ENCODE measurements around the gene UBE2M.
"Not testable (repeated sequence)": the region's sequence is repeated elsewhere in the genome, so short reads cannot be mapped to it uniquely, and the experiment has no call there.

The UBE2M gene

DNA sequence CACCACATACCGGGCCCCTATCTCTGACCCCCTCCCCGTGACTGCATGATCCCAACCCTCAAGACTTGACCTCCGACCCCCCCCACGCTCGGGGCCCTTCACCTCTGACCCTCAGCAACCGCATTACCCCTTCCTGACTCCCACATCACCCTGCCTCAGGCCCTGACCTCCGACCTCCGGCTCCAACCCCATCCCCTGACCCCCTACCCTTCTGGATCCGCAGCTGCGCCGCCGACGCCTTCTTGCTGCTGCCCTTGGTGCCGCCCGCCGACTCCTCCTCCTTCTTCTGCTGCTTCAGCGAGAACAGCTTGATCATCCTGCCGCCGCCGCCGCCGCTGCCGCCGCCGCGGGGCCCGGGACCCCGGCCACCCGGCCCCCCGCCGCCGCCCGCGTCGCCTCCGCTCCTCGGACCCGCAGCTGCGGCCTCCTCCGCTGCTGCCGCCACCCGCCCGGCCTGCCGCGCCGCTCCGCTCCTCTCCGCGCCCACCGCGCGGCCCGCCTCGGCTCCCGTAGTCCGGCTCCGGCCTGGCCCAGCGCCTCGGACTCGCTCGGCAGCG, at the start of gene UBE2M:
Gene UBE2M (minus strand): TSS at position 546 of the 557 bp plus-strand sequence. CDS start 230 bp downstream, at position 316.
- DNase-seq, result no peak

DNA sequence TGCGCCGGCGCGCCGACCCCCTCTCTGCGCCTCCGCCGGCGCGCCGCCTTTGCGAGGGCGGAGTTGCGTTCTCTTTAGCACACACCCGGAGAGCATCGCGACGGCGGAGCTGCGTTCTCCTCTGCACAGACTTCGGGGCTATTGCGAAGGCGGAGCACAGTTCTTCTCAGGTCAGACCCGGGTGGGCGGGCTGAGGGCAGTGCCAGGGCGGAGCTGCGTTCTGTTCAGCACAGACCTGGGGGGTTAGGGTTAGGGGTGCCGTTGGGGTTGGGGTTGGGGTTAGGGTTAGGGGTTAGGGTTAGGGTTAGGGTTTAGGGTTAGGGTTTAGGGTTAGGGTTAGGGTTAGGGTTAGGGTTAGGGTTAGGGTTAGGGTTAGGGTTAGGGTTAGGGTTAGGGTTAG, 48.8 kb upstream of the UBE2M start:
- DNase-seq, result not testable (repeated sequence)

DNA sequence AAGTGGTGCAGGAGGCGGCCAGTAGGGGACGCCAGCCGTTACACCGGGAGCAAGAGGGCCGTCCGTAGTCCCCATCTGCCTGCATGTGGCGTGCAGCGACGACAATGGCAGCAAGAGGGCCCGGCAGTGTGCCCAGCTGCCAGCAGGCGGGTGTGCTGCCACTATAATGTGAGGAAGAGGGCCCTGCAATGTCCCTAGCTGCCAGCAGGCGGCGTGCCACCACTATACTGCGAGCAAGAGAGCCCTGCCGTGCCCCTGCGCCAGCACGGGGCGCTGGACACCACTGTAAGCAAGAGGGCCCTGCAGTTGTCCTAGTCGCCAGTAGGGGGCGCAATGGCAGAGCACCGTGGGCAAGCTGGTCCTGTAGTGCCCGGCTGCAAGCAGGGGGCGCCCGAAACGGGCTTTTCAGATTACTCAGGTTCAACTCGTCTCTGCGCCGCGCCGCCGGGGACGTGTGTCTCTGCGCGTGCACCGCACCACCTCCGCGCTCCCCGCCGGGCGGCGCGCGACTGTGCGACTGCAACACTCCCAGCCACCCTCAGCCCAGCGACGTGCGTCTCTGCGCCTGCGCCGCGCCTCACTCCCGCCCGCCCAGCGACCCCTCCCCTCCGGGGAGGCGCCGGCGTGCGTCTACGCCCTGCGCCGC, 48.0 kb upstream of the UBE2M start:
- DNase-seq, result not testable (repeated sequence)

DNA sequence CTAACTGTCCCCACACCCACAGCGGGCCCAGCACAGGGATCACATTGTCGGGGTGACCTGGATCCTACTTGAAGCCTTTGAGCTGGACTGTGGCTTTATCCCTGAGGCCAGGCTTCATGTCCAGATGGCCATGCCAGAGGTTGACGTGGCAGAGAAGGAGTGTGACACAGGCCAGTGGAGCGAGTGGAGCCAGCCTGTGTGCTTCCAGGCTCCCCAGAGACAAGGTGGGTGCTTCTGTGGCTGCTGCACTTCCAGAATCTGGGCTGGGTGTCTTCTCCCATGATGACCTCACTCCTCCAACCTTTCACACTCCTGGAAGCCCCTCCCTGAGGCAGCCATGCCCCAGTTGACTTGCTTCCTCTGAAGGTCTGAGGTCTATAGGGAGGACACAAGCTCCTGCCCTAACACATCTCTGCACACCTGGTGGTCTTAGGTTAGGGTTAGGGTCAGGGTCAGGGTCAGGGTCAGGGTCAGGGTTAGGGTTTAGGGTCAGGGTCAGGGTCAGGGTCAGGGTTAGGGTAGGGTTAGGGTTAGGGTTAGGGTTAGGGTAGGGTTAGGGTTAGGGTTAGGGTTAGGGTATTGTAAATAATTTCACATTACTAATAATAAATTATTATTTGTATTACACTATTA, 27.8 kb upstream of the UBE2M start:
- DNase-seq, result no peak

- DNase-seq, result no peak
Observed at GRCh38 chr19:58585442-58586132, 27.2 kb upstream of the UBE2M start.

DNA sequence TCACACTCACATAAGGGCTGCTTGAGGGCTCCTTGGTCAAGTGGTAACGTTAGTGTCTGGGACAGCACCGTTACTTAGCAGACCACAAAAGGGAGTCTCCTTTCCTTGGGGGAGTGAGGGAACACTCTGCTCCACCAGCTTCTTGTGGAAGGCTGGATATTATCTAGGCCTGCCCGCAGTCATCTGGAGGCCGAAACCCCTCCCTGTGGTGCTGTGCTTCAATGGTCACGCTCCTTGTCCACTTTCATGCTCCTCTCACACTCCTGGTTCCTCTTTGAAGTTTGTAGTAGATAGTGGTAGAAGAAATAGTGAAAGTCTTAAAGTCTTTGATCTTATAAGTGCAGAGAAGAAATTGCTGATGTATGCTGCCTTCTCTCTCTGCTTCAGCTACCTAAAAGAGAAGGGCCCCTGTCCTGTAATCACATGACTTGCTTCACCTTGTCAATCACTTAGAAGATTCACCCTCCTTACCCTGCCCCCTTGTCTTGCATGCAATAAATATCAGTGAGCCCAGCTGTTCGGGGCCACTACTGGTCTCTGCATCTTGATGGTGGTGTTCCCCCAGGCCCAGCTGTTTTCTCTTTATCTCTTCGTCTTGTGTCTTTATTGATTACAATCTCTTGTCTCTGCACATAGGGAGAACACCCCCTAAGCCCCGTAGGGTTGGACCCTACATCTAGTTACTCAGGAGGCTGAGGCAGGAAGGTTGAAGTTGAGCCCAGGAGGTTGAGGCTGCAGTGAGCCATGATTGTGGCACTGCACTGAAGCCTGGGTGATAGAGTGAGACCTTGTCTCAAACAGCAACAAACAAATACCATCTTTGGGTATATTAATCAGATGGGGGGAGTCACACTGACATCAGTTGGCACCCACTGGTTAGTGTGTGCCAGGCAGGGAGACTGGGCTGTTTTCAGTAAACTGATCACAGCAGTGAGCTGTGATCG, 26.4 kb upstream of the UBE2M start:
- no peak for DNase-seq

DNA sequence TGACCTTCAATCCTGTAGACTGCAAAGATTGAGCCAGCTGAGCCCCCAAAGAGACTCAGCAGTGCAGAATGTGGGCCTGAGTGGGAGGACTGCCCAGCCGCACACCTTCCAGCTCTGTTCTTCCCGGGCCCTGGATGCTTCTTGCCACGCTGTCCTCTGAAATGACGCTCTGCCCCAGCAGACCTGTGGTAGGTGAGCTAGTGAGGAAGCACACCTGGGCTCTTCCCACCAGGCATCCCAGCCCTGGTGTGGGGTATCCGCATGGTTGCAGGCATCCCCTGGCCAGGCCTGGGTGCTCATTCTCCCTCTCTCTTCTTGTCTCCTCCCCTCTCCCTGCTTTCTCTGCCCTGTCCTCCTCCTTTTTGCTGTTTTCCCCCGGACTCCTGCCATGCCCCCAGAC, 24.6 kb upstream of the UBE2M start:
- no peak for DNase-seq

- no peak for DNase-seq
Observed at GRCh38 chr19:58581227-58582141, 23.1 kb upstream of the UBE2M start.

- DNase-seq, result no peak
Observed at GRCh38 chr19:58579473-58580142, 21.2 kb upstream of the UBE2M start.

- no peak for DNase-seq
Observed at GRCh38 chr19:58578012-58578925, 19.9 kb upstream of the UBE2M start.

- DNase-seq, result not testable (repeated sequence)
Observed at GRCh38 chr19:58577581-58577980, 19.2 kb upstream of the UBE2M start.

GRCh38 chr19:58575183-58576041, 17.0 kb upstream of the UBE2M start:
- DNase-seq, result no peak

DNA sequence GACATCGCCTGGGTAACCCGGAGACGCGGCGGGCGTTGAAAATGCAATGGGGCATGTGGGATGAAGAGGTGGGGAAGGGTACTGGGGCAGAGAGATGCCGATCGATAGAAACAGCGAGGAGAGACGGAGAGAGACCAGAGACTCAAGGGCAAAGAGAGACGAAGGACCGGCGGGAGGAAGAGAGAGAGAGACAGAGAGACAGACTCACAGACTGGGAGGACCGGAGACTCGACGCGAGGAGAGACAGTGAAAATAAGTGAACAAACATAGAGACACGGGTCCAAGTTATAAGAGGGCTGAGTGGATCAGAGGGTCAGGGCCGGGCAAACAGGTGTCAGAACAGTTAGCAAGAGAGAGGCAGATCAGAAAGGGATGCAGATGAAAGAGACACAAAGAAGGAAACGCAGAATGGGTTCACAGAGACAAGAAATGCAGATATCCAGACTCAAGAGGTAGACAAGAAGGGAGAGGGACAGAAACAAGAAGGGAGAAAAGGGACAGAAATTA, 15.3 kb upstream of the UBE2M start:
- DNase-seq, result no peak

DNA sequence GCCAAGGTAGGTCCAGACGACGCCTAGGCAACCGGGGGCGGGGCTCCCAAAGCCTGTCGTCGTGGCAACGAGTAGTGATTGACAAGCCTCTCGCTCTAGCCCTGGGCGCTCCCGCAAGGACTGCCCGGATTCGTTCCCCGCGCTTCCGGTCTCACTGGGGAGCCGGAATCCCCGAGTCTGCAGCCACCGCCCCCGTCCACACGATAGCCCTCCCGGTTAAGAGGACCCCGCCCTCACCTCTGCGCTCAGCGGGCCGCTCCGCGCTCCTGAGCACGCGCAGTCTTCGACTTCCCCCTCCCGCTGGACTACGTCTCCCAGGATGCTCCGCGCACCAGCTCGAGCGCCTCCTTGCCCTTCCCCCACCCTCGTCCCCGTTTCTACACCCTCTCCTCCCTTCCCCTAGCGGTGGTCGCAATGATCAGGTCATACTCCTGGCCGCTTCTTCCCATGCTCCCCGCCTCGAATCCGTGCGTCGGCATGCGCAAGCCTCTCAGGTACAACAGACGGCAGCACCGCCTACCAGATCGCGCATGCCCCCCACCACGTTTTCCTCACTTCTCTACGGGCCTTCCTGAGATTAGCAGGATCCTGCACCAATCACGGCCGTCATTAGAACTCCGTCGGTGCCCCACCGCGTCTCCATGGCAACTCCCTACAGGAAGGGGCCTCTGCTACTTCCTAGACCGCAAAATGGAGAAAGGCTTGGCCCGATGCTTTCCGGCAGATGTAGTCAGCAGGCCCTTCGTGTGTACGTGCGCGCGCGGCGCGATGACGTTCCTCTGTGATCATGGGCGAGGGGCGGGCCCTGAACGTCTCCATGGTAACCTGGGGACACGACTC, 14.6 kb upstream of the UBE2M start, which contains the start of gene MZF1:
Gene MZF1 (minus strand): TSS at position 518 of the 840 bp plus-strand sequence. CDS start 1,946 bp downstream, outside the sequence.
- no peak for DNase-seq

DNA sequence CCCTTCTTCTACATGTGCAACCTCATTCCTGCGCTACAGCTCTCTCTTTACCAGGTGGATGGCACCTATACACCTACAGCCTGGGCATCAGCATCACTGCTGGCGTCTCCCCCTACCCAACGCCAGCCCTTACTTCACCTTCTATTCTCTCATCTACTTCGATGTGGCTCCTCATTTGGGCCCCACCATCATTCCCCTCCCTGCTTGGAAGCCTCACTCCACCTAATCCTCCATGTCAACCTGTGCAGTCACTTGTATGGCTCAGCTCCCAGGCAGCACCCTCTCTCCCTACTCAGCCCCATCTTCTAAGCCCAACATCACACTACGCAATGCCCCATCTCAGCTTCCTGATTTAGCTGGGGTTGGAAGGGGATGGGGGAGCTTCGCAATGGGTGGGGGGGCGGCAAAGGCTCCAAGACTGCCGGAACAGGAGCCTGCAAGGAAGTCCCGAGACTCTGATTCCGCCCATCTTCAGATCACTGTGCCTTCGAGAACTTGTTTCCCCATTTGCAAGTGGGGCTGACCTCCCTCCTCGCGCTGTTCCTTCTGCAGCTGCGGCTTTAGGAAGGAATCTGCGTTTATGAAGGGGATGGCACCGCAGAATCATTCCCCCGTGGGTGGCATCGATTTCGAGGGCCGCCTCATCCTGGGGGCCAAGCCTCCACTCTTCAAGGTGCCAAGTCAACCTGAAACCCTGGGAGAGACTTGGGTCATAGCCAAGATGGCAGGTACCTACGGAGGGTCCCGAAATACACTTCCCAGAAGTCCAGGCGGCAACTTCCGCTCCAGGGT, 13.8 kb upstream of the UBE2M start:
- DNase-seq, result no peak

DNA sequence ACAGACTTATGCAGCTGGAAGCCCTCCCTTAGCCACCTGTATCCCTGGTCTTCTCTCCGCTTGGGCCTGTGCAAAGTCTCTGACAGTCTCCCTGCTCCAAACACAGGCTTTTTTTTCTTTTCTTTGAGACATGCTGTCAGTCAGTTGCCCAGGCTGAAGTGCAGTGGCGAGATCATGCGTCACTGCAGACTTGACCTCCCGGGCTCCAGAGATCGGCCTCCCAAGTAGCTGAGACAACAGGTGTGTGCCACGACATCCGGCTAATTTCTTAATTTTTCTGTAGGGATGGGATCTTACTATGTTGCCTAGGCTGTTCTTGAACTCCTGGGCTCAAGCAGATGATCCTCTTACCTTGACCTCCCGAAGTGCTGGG, 13.2 kb upstream of the UBE2M start:
- no peak for DNase-seq

Data from NCI-H748 treated with DMSO at 0.1 percent for 48 hours (cell line).